Colonic mucosa (tissue), 4 donors: Measurements from ENCODE around the gene ATP2C2. TPM values are rescaled to one million over a fixed set of nuclear protein-coding genes. Genes with fewer than 3 reads are reported as not detected.

Experiments used
- DNase-seq: peaks from one replicate; pipeline ENCODE4 v3.0.0-alpha.2; 2020
- H3K27ac ChIP-seq: fragments of 200-600 bp; one replicate; pipeline ENCODE4 v1.8.0; 2021
- H3K27me3 ChIP-seq: fragments of 200-600 bp; one replicate; pipeline ENCODE4 v1.8.0; 2021
- H3K36me3 ChIP-seq: fragments of 200-600 bp; one replicate; pipeline ENCODE4 v1.8.0; 2021
- H3K4me1 ChIP-seq: fragments of 200-600 bp; one replicate; pipeline ENCODE4 v1.8.0; 2021; ENCODE audit warnings: mild to moderate bottlenecking
- H3K4me3 ChIP-seq: fragments of 200-600 bp; one replicate; pipeline ENCODE4 v1.8.0; 2021
- H3K9ac ChIP-seq, 2 donors: one replicate each; pipeline ENCODE4 v1.7.0; 2013; ENCODE audit warnings: control low read depth in 2 of 2, low read depth in 2 of 2, low read length in 2 of 2
- H3K9me3 ChIP-seq: fragments of 200-600 bp; one replicate; pipeline ENCODE4 v1.8.0; 2021
- intact Hi-C: fragments of 100-400 bp; cut with DNase I; formaldehyde crosslinking; loops from one replicate; pipeline ENCODE4 v1.14.1; 2022
- total RNA-seq, 2 donors: library from RNA; stranded (reverse); fragmentation: NEBNext Ultra II Directional in 1 of 2; extraction: Animal tissue kit (Norgen Biotek cat#: 25700) in 1 of 2; gene quantifications; one replicate each; pipeline ENCODE4 v1.2.1, GENCODE V29; 2021
- TF ChIP-seq, protein P1 (sequence below): fragments of 200-600 bp; IDR thresholded peaks from one replicate; pipeline ENCODE4 v1.8.0; 2022; ENCODE audit warnings: antibody characterized with exemption, mild to moderate bottlenecking
- donor health status: healthy.
- donor health status: DM: no; HTN: no; CAD: no.
- donor health status: DM: no; HTN: no; CAD: no.

Gene ATP2C2
- total RNA-seq, 2 donors from 2014 or later, result 126 to 220 TPM

GRCh38 chr16:84382396-84382795, 14.1 kb downstream of the ATP2C2 start:
- Histone ChIP-seq H3K36me3 (no peaks in the 10 kb centered on the region), H3K9ac (no peak overlapping the region), H3K4me1 (no peaks in the 10 kb centered on the region), H3K27me3 (no peaks in the 10 kb centered on the region), H3K9me3 (no peaks in the 10 kb centered on the region), H3K27ac (no peak overlapping the region), H3K4me3 (no peak overlapping the region)
- no peak for DNase-seq
- intact Hi-C loops, result no loop called here
- TF ChIP-seq, protein P1, sequence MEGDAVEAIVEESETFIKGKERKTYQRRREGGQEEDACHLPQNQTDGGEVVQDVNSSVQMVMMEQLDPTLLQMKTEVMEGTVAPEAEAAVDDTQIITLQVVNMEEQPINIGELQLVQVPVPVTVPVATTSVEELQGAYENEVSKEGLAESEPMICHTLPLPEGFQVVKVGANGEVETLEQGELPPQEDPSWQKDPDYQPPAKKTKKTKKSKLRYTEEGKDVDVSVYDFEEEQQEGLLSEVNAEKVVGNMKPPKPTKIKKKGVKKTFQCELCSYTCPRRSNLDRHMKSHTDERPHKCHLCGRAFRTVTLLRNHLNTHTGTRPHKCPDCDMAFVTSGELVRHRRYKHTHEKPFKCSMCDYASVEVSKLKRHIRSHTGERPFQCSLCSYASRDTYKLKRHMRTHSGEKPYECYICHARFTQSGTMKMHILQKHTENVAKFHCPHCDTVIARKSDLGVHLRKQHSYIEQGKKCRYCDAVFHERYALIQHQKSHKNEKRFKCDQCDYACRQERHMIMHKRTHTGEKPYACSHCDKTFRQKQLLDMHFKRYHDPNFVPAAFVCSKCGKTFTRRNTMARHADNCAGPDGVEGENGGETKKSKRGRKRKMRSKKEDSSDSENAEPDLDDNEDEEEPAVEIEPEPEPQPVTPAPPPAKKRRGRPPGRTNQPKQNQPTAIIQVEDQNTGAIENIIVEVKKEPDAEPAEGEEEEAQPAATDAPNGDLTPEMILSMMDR, result no peak

GRCh38 chr16:84383106-84383505, 14.8 kb downstream of the ATP2C2 start:
- Histone ChIP-seq H3K4me1 (no peaks in the 10 kb centered on the region), H3K36me3 (no peaks in the 10 kb centered on the region), H3K27ac (no peak overlapping the region), H3K27me3 (no peaks in the 10 kb centered on the region), H3K9ac (no peak overlapping the region), H3K4me3 (no peak overlapping the region), H3K9me3 (no peaks in the 10 kb centered on the region)
- intact Hi-C loops, result no loop called here
- DNase-seq, result no peak
- TF ChIP-seq, protein P1, result no peak

GRCh38 chr16:84386047-84386446, 17.7 kb downstream of the ATP2C2 start:
- Histone ChIP-seq H3K9me3 (no peaks in the 10 kb centered on the region), H3K9ac (no peak overlapping the region), H3K4me1 (no peaks in the 10 kb centered on the region), H3K27me3 (no peaks in the 10 kb centered on the region), H3K36me3 (no peaks in the 10 kb centered on the region), H3K4me3 (no peak overlapping the region), H3K27ac (no peak overlapping the region)
- intact Hi-C loops, result no loop called here
- DNase-seq, result no peak
- TF ChIP-seq, protein P1, result no peak

GRCh38 chr16:84387021-84387420, 18.7 kb downstream of the ATP2C2 start:
- no peak for DNase-seq
- no peaks in the 10 kb centered on the region for H3K9me3 ChIP-seq
- TF ChIP-seq, protein P1, result no peak
- no peak overlapping the region for H3K27ac ChIP-seq
- no peaks in the 10 kb centered on the region for H3K36me3 ChIP-seq
- H3K27me3 ChIP-seq, result no peaks in the 10 kb centered on the region
- H3K4me1 ChIP-seq, result no peaks in the 10 kb centered on the region
- no peak overlapping the region for H3K4me3 ChIP-seq
- H3K9ac ChIP-seq, result no peak overlapping the region
- intact Hi-C loops, result no loop called here

DNA sequence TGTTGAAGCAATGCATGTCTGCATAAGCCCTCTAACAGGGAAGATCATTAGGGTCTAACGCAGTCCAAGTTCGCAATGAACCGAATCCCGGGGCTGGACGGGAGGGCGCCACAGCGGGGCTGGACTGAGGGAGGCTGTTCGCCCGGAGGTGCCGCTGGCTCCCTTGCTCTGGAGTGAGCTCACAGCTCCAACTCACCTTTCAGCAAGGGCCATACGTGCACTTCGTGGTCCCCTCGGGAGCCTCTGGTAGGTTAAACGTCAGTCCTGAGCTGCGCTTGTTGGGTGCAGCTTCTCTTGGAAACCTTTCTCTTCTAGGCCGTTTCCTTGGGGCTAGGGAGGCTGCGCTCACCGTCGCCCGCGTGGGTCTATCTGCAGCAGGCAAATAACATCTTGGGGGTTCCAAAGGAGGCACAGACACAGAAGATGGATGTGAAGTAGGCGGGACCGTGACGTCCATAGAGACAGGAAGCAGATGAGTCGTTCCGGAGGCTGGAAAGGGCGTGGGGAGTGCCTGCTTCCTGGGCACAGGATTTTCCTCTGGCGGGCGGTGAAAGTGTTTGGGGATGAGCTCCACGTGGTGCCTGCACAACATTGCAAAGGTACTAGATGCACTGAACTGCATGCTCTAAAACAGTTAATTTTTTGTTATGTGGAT, 21.9 kb downstream of the ATP2C2 start:
- H3K9me3 ChIP-seq, result no peaks in the 10 kb centered on the region
- H3K9ac ChIP-seq, result no peak overlapping the region
- no peak for DNase-seq
- intact Hi-C loops, result no loop called here
- H3K27ac ChIP-seq, result no peak overlapping the region
- TF ChIP-seq, protein P1, result no peak
- H3K36me3 ChIP-seq, result no peaks in the 10 kb centered on the region
- H3K4me3 ChIP-seq, result no peak overlapping the region
- H3K27me3 ChIP-seq, result no peaks in the 10 kb centered on the region
- H3K4me1 ChIP-seq, result no peaks in the 10 kb centered on the region
